ENCODE results near the gene OPN5.

Gene OPN5

DNA sequence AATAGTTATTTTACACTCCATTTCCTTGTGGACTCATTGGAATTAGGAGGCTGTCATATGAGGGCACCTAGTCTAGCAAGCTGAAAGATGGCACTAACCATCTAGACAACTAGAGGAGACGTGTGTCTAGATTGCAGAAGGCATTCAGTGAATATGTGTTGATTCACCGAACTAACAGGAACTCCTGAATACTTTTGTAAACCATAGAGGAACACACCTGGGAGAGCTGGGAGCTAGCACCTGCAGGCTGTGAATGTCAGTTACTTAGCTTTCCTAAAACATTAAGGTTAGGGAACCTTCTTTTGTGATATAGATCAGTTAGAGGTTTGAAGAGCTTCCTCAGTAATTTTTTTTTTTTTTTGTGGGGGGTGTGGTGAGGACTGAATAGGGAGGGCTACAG, 7.7 kb downstream of the OPN5 start:
- DNase-seq, result no peak

GRCh38 chr6:47792216-47792733, 10.4 kb downstream of the OPN5 start:
- no peak for DNase-seq

DNA sequence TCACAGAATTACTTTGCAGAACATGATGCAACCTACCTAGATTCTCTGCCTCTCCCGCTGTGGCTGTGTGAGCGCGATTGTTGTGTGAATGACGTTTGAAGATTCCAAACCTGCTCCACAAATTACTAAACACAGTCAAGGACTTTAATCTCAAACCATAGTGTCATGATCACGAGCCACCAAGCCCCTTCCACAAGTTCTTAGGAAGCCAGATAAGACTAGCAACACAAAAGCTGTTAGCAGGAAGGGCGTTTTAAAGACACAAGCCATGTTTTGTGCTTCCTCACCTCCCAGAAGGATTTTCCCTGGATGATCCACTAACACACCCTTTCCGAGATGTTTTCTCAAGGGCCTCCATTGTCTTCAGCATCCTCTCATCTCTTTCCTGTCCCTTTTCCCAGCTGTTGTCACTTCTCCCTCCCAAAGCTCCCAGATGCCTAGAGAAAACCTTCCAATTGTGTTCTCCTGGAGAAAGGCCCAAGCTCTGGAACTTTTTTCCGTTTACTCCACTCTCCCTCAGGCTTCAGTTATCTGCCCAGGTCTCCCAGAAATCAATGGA, 12.8 kb downstream of the OPN5 start:
- no peak for DNase-seq

GRCh38 chr6:47801984-47802383, 20.2 kb downstream of the OPN5 start:
- no peak for DNase-seq

- no peak for DNase-seq
These were observed 23.0 kb downstream of the OPN5 start for GRCh38 chr6:47804821-47805220.

GRCh38 chr6:47809873-47810272, 28.0 kb downstream of the OPN5 start:
- no peak for DNase-seq

GRCh38 chr6:47810885-47811284, 29.1 kb downstream of the OPN5 start:
- DNase-seq, result no peak

DNA sequence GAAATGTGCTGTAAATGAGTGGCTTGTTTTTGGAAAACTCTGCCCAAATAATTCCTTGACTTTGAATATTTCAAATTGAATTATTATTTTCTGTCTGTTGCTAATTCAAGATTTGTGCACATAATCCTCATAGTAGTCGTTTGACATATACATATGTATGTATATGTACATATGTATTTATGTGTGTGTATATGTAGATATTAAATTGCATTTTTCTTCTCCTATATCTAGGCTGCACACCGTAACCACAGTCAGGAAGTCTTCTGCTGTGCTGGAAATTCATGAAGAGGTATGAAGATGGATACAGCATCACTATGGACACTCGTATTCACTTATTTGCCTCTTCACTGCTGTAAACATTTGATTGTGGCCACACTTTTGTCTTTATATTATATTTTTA, 29.6 kb downstream of the OPN5 start:
- no peak for DNase-seq

DNA sequence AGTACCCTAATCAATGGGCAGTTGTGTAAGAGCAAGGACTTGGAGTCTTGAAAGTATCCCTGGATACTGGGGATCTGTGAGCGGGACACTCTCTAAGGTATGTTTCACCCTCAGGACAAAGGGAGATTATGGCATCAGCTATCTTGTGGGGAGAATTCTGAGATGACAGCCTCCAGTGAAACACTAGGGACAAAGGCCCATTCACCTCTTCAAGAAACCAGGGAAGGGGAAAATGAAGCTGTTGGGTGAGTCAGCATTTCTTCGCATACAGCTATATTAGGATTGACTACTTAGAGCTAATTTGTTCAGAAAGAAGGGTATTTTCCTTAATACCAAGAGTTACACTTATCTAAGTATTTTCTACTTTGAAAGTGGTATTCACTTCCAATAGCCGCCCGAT, 35.9 kb downstream of the OPN5 start:
- no peak for DNase-seq

- no peak for DNase-seq
These were observed 37.6 kb downstream of the OPN5 start for GRCh38 chr6:47819461-47819860.

DNA sequence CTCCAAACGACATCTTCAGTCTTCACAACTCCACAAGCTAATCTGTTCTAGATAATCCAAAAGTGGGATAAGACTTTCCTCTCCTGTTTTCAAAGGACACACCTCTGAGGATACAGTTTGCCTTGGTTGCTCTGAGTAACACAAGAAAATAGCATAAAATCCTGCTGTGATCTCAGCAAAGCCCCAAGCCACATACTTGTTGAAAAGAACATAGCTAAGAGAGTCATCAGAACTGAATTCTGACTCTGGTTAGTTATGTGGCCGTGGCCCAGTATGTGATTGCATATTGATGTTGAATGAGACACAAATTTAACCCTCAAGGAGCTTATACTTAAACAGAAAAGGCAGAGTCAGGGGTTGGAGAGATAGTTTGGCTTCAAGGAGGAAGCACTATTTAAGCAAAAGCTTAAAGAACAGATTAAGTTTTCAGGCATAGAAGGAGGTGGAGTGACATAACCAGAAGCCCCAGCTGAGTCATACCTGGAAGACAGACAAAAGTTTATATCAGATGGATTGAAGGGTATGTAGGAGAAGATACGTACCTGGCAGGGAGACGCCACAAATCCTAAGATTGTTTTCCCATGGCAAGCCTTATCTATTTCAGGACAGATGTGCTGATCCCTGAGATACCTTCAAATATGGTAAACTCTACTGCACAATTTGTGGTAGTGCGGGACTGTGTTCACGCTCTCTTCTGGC, 41.2 kb downstream of the OPN5 start:
- no peak for DNase-seq

DNA sequence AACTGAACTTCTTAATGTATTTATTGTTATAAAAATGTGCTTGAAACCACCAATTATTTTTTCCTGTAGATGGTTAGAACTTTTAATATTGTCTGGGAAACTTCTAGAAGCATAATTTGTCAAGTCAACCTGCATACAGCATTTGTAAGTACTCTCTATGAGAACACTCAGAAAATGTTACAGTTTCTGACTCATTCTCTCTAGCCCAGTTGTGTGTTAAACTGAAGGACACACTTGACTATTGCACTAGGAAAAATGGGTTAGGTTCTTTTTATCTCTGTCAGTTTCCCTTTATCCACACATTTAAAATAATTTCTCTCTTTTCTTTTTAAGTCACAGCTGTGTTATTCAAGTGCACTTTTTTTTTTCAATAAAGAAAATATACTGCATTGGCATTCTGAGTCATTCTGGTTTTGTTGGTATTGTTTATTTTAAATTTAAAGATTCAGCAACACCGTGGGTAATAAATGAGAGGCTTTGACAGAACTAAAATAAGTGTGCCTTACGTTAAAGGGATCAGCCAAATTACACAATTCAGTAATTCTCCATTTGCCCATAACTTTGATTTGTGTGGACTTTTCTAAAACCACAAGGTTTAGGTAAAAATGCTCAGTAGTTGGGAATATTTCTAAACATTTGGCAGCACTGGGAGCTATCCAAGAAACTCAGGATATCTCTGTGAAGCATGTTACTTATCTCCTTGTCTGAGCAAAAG, 50.7 kb downstream of the OPN5 start:
- DNase-seq, result no peak

DNA sequence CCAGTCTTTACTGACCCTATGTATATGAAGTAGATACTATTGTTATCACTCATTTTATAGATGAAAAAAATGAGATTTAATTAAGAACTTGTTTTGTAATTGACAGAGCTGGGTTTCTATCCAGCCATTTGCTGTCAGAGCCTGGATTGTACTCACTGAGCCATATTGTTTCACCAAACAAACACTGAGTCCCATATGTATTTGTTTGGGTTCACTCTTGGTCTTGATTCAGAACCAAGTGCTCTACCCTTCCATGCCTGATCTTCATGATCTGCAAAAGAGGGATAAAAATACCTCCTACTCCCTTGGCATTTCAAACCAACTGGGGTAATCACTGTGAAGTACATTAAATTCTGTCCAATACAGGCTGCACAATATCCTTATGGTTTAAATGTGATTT, 52.4 kb downstream of the OPN5 start:
- DNase-seq, result no peak

- no peak for DNase-seq
These were observed 54.2 kb downstream of the OPN5 start for GRCh38 chr6:47836046-47836445.

DNA sequence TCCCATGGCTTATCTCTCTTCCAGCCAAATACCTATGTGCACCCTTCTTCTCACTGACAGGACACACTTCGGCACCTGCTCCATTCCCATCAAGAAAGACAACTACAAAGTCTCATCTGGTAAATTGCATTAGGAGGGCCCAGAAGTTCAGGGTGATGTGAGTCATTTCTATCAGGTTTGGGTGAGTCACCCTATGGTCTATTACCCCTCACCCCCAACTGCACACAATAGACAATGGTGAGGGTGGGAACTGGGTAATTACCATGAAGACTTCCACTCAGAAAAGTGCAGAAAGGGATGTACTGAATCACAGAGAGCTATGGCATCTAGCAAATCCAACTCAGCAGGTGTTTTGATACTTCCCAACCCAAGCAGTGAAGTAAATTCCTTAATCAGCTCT, 54.8 kb downstream of the OPN5 start:
- no peak for DNase-seq

DNA sequence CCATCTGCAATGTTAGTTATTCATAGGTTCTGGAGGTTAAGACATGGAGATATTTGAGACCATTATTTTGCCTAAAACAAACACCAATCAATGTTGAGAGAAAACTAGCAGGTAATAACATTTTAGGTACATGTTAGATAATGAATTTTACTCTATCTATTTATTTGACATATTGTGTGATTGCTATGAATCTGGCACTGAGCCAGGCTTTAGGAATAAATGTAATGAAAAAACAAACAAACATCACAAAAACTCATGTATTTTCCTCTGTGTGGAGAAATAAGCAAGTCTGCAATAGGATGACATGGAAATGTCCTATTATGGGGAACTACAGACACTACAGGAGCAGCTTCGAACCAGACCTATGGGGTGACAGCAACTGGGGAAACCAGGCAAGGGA, 57.8 kb downstream of the OPN5 start:
- no peak for DNase-seq

DNA sequence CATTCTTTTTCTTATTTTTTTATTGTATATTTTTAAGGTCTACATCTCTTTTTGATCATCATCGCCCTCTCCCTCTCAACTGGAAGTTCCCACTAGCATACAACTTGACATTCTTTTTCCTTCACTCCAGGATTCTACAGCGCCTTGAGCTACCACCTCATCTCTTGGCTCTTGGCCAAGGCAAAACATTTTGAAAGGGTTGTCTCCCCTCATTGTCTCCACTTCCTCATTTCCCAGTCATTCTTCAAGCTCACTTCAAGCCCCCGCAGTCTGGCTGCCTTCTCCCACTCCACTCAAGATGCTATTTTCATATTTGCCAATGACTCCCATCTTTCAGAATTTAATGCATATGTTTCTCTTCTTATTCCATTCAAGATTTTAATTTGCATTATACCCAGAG, 63.0 kb downstream of the OPN5 start:
- no peak for DNase-seq

GRCh38 chr6:47846752-47847151, 64.9 kb downstream of the OPN5 start:
- no peak for DNase-seq

DNA sequence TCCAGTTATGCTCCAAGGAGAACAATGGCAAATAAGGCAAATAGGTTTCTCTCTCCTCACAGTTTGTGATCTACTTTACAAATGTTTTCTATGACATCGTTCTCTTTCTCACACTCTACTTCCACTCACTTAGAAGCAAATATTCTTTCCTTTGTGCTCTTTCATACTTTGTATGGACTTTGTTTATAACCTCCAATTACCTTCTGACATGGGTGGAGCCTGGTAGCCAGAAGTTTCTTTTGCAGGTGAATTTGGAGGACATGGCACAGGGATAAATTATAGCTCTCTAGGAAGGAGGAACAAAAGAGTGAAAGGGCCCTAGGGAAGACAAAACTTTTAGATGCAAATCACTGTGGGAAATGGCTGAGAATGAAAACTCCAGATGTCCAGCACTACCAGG, 69.3 kb downstream of the OPN5 start:
- no peak for DNase-seq

- DNase-seq, result no peak
These were observed 70.9 kb downstream of the OPN5 start for GRCh38 chr6:47852727-47853126.

DNA sequence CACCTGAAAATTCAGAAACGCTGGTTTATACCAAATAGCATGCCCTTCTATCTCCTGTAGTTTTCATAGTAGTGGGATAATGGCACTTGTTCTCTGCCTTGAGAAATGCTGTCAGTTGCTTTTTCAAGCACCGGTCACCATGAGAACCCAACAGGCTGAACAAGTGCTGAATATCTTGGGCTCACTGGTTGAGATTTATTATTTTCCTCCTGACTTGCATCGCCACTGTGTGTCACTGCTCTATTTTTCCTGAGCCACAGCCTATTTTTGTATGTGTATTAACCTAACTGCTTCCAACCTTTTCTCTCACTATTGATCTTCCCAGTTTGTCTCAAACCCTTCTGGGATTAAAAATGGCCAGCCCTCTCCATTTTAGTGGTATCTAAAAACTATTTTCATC, 71.9 kb downstream of the OPN5 start:
- DNase-seq, result no peak

DNA sequence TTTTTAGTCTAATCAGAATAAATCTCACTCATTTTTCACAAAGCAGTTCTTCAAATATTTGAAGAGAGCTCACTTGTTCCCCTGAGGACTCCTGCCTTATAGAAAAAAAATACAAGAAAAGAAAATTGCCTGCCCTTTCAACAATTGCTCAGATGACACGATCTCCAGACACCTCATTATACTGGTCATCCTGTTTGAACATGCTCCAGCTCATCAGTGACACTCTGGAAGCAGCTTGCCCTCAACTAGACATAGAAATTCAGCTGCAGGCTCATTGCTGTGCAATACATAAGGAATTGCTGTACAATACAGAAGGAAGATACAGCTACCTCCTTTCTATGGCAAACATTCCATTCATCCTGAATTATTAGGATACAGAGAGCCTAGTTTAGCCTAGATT, 73.1 kb downstream of the OPN5 start:
- no peak for DNase-seq

DNA sequence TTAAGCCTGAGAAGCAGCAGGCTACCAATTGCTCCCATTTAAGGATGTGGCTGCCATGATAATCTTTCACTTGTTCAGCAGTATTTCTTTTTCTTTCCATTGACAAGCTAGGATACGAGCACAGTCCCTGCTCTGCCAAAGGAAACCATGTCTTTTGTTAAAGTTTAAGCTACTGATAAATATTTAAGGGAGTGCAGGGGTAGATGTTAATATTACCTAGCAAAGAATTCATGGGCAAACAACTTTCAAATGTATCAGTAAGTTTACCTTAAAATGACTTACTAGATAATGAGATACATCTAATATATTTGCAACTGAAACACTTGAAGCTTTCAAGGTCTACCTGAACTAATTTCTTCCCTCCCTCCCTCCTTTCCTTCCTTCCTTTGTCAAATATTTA, 77.3 kb downstream of the OPN5 start:
- no peak for DNase-seq

- DNase-seq, result no peak
These were observed 80.9 kb downstream of the OPN5 start for GRCh38 chr6:47862731-47863130.
